IMR-90 (cell line): ENCODE data around the gene TBCC. TPM values are rescaled to one million over a fixed set of nuclear protein-coding genes. Genes with fewer than 3 reads are reported as not detected.

Experiments
- ATAC-seq: fragments of 200-7000 bp; cut with Tn5 transposase; 2 replicates; pipeline ENCODE4 v1.9.1; 2020; ENCODE audit warnings: low read depth, mild to moderate bottlenecking, moderate library complexity
- BruUV-seq: library from RNA; stranded (reverse); fragments of 400-500 nt; replicated peaks from 2 replicates; lab custom pipeline; 2021; lab: Mats Ljungman, UMichigan
- CTCF ChIA-PET: fragments of 300-600 bp; formaldehyde crosslinking; extraction: SDS; loops from one replicate; lab custom pipeline; 2021; ENCODE audit warnings: antibody characterized with exemption; lab: Yijun Ruan, JAX
- POLR2A ChIA-PET: fragments of 300-600 bp; sonication (Branson Sonifier 250); formaldehyde crosslinking; loops from one replicate; lab custom pipeline; 2022; ENCODE audit warnings: antibody characterized with exemption; ENCODE audit not compliant: unreplicated experiment; lab: Charles Lee
- DNase-seq: peaks from one replicate; pipeline ENCODE4 v3.0.0; 2013
- H2AFZ ChIP-seq: replicated peaks from 2 replicates; pipeline ENCODE3; 2013; ENCODE audit warnings: low read length, mild to moderate bottlenecking; ENCODE audit not compliant: poor library complexity
- H2AK5ac ChIP-seq: 2 replicates; pipeline ENCODE4 v1.6.1; 2013; ENCODE audit warnings: low read depth, low read length, inconsistent platforms
- H2AK9ac ChIP-seq: replicated peaks from 2 replicates; pipeline ENCODE3; 2013; ENCODE audit warnings: mild to moderate bottlenecking, low read depth, low read length, moderate library complexity; ENCODE audit not compliant: poor library complexity
- H2BK120ac ChIP-seq: 2 replicates; pipeline ENCODE4 v1.6.1; 2013; ENCODE audit warnings: low read depth, low read length, inconsistent platforms
- H2BK15ac ChIP-seq: 3 replicates; pipeline ENCODE4 v1.6.1; 2013; ENCODE audit warnings: low read depth, low read length, inconsistent platforms
- H2BK20ac ChIP-seq: 2 replicates; pipeline ENCODE4 v1.6.1; 2013; ENCODE audit warnings: low read depth, mild to moderate bottlenecking, inconsistent platforms, low read length, moderate library complexity
- H2BK5ac ChIP-seq: 2 replicates; pipeline ENCODE4 v1.6.1; 2013; ENCODE audit warnings: mild to moderate bottlenecking, low read depth, low read length, inconsistent platforms; ENCODE audit not compliant: poor library complexity, severe bottlenecking
- H3K14ac ChIP-seq: replicated peaks from 2 replicates; pipeline ENCODE4 v1.6.1; 2013; ENCODE audit warnings: low read depth, low read length, inconsistent platforms
- H3K18ac ChIP-seq: 2 replicates; pipeline ENCODE4 v1.6.1; 2013; ENCODE audit warnings: low read depth, low read length, control low read depth
- H3K23ac ChIP-seq: 2 replicates; pipeline ENCODE4 v1.6.1; 2013; ENCODE audit warnings: low read depth, low read length, inconsistent platforms
- H3K27ac ChIP-seq: 2 replicates; pipeline ENCODE4 v1.5.1; 2013; ENCODE audit warnings: mild to moderate bottlenecking, control low read depth, low read length; ENCODE audit not compliant: insufficient read depth
- H3K27me3 ChIP-seq: 2 replicates; pipeline ENCODE4 v1.6.1; 2013; ENCODE audit warnings: low read length; ENCODE audit not compliant: control insufficient read depth, insufficient read depth
- H3K36me3 ChIP-seq: 2 replicates; pipeline ENCODE4 v1.6.1; 2013; ENCODE audit warnings: low read length, mixed read lengths; ENCODE audit not compliant: control insufficient read depth, insufficient read depth
- H3K4ac ChIP-seq: 2 replicates; pipeline ENCODE4 v1.6.1; 2013; ENCODE audit warnings: low read depth, low read length, inconsistent platforms
- H3K4me1 ChIP-seq: 2 replicates; pipeline ENCODE4 v1.6.1; 2013; ENCODE audit warnings: low read length, mixed read lengths; ENCODE audit not compliant: control insufficient read depth, insufficient read depth
- H3K4me2 ChIP-seq: 2 replicates; pipeline ENCODE4 v1.6.1; 2013; ENCODE audit warnings: low read depth, mild to moderate bottlenecking, control low read depth, low read length, moderate library complexity
- H3K4me3 ChIP-seq: 2 replicates; pipeline ENCODE4 v1.5.1; 2013; ENCODE audit warnings: low read depth, mild to moderate bottlenecking, control low read depth, low read length, moderate library complexity; ENCODE audit not compliant: insufficient read depth
- H3K56ac ChIP-seq: 2 replicates; pipeline ENCODE4 v1.6.1; 2013; ENCODE audit warnings: low read length, inconsistent platforms; ENCODE audit not compliant: insufficient read depth; ENCODE audit errors: extremely low read depth
- H3K79me1 ChIP-seq, 2 experiments: 2 replicates each; pipeline ENCODE4 v1.6.1; 2013; ENCODE audit warnings: low read length in 2 of 2, inconsistent platforms in 1 of 2, low read depth in 1 of 2
- H3K9ac ChIP-seq: 2 replicates; pipeline ENCODE4 v1.6.1; 2013; ENCODE audit warnings: low read depth, low read length, control low read depth
- H3K9me1 ChIP-seq: 2 replicates; pipeline ENCODE4 v1.6.1; 2013; ENCODE audit warnings: low read length, inconsistent platforms; ENCODE audit not compliant: insufficient read depth
- H3K9me3 ChIP-seq: 2 replicates; pipeline ENCODE4 v1.6.1; 2013; ENCODE audit warnings: low read length; ENCODE audit not compliant: control insufficient read depth, insufficient read depth
- H4K20me1 ChIP-seq: 2 replicates; pipeline ENCODE4 v1.6.1; 2013; ENCODE audit warnings: low read length, inconsistent platforms; ENCODE audit not compliant: insufficient read depth
- H4K5ac ChIP-seq: 2 replicates; pipeline ENCODE4 v1.6.1; 2013; ENCODE audit warnings: mild to moderate bottlenecking, low read depth, low read length, control low read depth
- H4K8ac ChIP-seq, 2 experiments: 2 replicates each; pipeline ENCODE4 v1.6.1; 2013; ENCODE audit warnings: low read depth in 2 of 2, low read length in 2 of 2, control low read depth in 1 of 2, inconsistent platforms in 1 of 2
- H4K91ac ChIP-seq: 2 replicates; pipeline ENCODE4 v1.6.1; 2013; ENCODE audit warnings: low read depth, low read length, inconsistent platforms; ENCODE audit not compliant: insufficient read depth
- CHD1 ChIP-seq: IDR thresholded peaks from 2 replicates; pipeline ENCODE4 v1.6.1; 2012; ENCODE audit warnings: low read depth, low read length, improper control_type of control experiment
- FOS ChIP-seq: fragments of 150-350 bp; IDR thresholded peaks from 2 replicates; pipeline ENCODE4 v1.6.1; 2016; ENCODE audit warnings: low read depth, low read length
- MAZ ChIP-seq: IDR thresholded peaks from 2 replicates; pipeline ENCODE4 v1.6.1; 2012; ENCODE audit warnings: low read depth, mild to moderate bottlenecking, low read length, improper control_type of control experiment, moderate library complexity, borderline replicate concordance
- NFE2L2 ChIP-seq: fragments of 150-350 bp; IDR thresholded peaks from 2 replicates; pipeline ENCODE4 v1.6.1; 2016; ENCODE audit warnings: low read depth, mild to moderate bottlenecking, low read length
- WGBS, 2 experiments: methylation state at CpG; one replicate each; pipeline versions ENCODE4 v1.1.5 to v1.1.7; 2013; ENCODE audit warnings: missing lambda C conversion rate in 2 of 2; ENCODE audit not compliant: insufficient read length in 1 of 2; ENCODE audit errors: extremely low coverage in 2 of 2; 5-methylcytosine and 5-hydroxymethylcytosine counted together
- dilution Hi-C: fragments of 300-500 bp; cut with HindIII; formaldehyde crosslinking; loops from one replicate; pipeline ENCODE4 v1.14.3; 2018; ENCODE audit warnings: low sequenced_read_pairs; ENCODE audit not compliant: unreplicated experiment
- in situ Hi-C: fragments of 300-500 bp; cut with MboI; formaldehyde crosslinking; loops from 3 replicates; pipeline ENCODE4 v1.14.3; 2019; ENCODE audit warnings: low sequenced_read_pairs, inconsistent platforms, mixed read lengths
- intact Hi-C: fragments of 100-400 bp; cut with micrococcal nuclease; formaldehyde crosslinking; loops from 2 replicates; pipeline ENCODE4 v1.10.0; 2022
- polyA plus RNA-seq, 3 experiments: library from polyadenylated mRNA; depleted of rRNA; stranded (reverse); fragments of >200 nt; gene quantifications; 2 replicates each; pipeline ENCODE4 v1.2.3, GENCODE V29; 2012; ENCODE audit warnings: low replicate concordance in 1 of 3
- total RNA-seq: library from RNA; depleted of rRNA; stranded (reverse); fragments of >200 nt; gene quantifications from 2 replicates; pipeline ENCODE4 v1.2.3, GENCODE V29; 2012
- TF ChIP-seq, protein P1 (sequence below): fragments of 150-350 bp; IDR thresholded peaks from 2 replicates; pipeline ENCODE4 v1.6.1; 2017; ENCODE audit warnings: mild to moderate bottlenecking, antibody characterized with exemption, low read length, low read depth

TBCC gene
- total and polyA plus RNA-seq, 2 of the 4 experiments (the other 2 are of a cell fraction) = 23.0 to 32.6 TPM

DNA sequence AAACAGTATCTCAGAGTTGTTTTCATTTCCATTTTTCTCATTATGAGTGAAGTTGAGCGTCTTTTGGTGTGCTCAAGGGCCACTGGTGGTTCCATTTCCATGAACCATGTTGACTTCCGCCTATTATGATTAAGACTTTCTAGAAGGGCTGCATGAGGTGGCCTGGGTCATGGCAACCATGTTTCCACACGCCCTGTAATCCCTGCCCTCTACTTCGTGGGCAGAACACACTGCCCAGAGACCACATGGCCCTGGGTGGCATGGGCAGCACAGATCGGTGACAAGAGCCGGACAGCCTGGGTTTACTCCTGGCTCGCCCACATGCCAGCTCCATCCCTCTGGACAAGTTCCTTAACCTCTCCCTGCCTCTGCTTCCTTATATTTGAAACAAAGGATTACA, 38.3 kb downstream of the TBCC start:
- peaks cover 9% of the 10 kb centered on the region for H3K9me3 ChIP-seq
- no peak overlapping the region for H3K18ac ChIP-seq
- H3K9ac ChIP-seq = no peak overlapping the region
- 61% methylated on average over 3 of the region's 7 CpGs; no CpG with 5 or more reads in 1 of the 2 experiments for WGBS, 2 experiments
- no peak overlapping the region for H3K23ac ChIP-seq
- H3K36me3 ChIP-seq = no peaks in the 10 kb centered on the region; the same call in 1 of the 2 replicates
- POLR2A ChIA-PET = no interaction called here
- no peak overlapping the region for H4K5ac ChIP-seq
- no peaks in the 10 kb centered on the region for H4K20me1 ChIP-seq
- H2BK15ac ChIP-seq = no peak overlapping the region
- peaks cover 7% of the 10 kb centered on the region; the same call in 1 of the 2 replicates for H3K9me1 ChIP-seq
- no peak overlapping the region for H2AFZ ChIP-seq
- H3K27ac ChIP-seq = no peak overlapping the region
- no peak overlapping the region for H3K56ac ChIP-seq
- intact Hi-C loops (no loop called here), in situ Hi-C loops (no loop called here), dilution Hi-C loops (no loop called here)
- H2AK9ac ChIP-seq = no peak overlapping the region
- BruUV-seq = no TSS peak
- no peak overlapping the region for H2BK5ac ChIP-seq
- no peak overlapping the region for H3K4ac ChIP-seq
- ATAC-seq (no peak), DNase-seq (no peak)
- no peaks in the 10 kb centered on the region for H3K4me1 ChIP-seq
- H4K91ac ChIP-seq = no peak overlapping the region
- no peaks in the 10 kb centered on the region for H3K27me3 ChIP-seq
- no peak overlapping the region for H3K4me2 ChIP-seq
- no peaks in the 10 kb centered on the region for H3K79me1 ChIP-seq
- H3K4me3 ChIP-seq = no peak overlapping the region
- TF ChIP-seq NFE2L2 = no peak
- TF ChIP-seq CHD1 = no peak
- no peak for TF ChIP-seq FOS
- TF ChIP-seq, protein P1, sequence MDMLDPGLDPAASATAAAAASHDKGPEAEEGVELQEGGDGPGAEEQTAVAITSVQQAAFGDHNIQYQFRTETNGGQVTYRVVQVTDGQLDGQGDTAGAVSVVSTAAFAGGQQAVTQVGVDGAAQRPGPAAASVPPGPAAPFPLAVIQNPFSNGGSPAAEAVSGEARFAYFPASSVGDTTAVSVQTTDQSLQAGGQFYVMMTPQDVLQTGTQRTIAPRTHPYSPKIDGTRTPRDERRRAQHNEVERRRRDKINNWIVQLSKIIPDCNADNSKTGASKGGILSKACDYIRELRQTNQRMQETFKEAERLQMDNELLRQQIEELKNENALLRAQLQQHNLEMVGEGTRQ = no peak
- no peak for TF ChIP-seq MAZ
- H2AK5ac ChIP-seq = no peak overlapping the region
- no peak overlapping the region for H4K8ac ChIP-seq
- no peak overlapping the region for H2BK20ac ChIP-seq
- no peak overlapping the region for H3K14ac ChIP-seq
- CTCF ChIA-PET = no interaction called here
- H2BK120ac ChIP-seq = no peak overlapping the region
